ENCODE data around the gene ZRANB1. TPM values are rescaled to one million over a fixed set of nuclear protein-coding genes. Genes with fewer than 3 reads are reported as not detected.

Gene ZRANB1
- total and polyA plus RNA-seq, 10 of the 15 experiments (the other 5 are each of a cell fraction or from before 2014, with no cell fraction given): 1.7 to 11.8 (median 6.2) TPM

GRCh38 chr10:125008689-125009638 lies 67.0 kb downstream of the ZRANB1 start:
- in situ Hi-C loops (cut with MboI) (no loop called here), intact Hi-C loops (cut with micrococcal nuclease; ENCODE audit: unreplicated experiment) (no loop called here)
- SMC1A ChIA-PET (ENCODE audit: uncharacterized antibody, unreplicated experiment): no interaction called here
- Histone ChIP-seq H2AFZ (ENCODE audit: control insufficient read depth, low read depth, low read length) (no peak overlapping the region), H3K27me3 (replicated peaks in 1 of 2; ENCODE audit: control insufficient read depth in 2 of 2, insufficient read depth in 2 of 2, low read length in 1 of 2) (no peaks in the 10 kb centered on the region), H3K4me3 (no peak overlapping the region), H3K9ac (ENCODE audit: control insufficient read depth, insufficient read depth, low read length) (no peak overlapping the region), H3K4me1 (ENCODE audit: control insufficient read depth, insufficient read depth, low read length) (no peaks in the 10 kb centered on the region), H3K79me2 (ENCODE audit: control insufficient read depth, insufficient read depth, low read length) (no peaks in the 10 kb centered on the region), H3K9me3 (replicated peaks; ENCODE audit: control insufficient read depth, insufficient read depth, low read length) (no peaks in the 10 kb centered on the region), H3K36me3 (ENCODE audit: control insufficient read depth in 2 of 2, insufficient read depth in 2 of 2, low read length in 1 of 2) (no peaks in the 10 kb centered on the region), H3K4me2 (ENCODE audit: control insufficient read depth, insufficient read depth) (no peak overlapping the region), H4K20me1 (ENCODE audit: control insufficient read depth, insufficient read depth) (no peaks in the 10 kb centered on the region), H3K27ac (ENCODE audit: control insufficient read depth, insufficient read depth) (no peak overlapping the region)
- 69% methylated on average over 22 of the region's 22 CpGs for WGBS (ENCODE audit: insufficient coverage, insufficient replicate concordance, low lambda C conversion rate, missing lambda C conversion rate)
- POLR2A ChIA-PET: no interaction called here
- no TSS peak for BruUV-seq (replicated peaks)
- no peak for ATAC-seq
- TF ChIP-seq EGR1 (IDR thresholded peaks at IDR 0.05; ENCODE audit: borderline replicate concordance in 1 of 2, low read depth in 2 of 2, low read length in 2 of 2) (no peak), SMAD1 (IDR thresholded peaks at IDR 0.05; ENCODE audit: low read depth, partially characterized antibody) (no peak), EP300 (IDR thresholded peaks at IDR 0.05; ENCODE audit: borderline replicate concordance in 1 of 2, control insufficient read depth in 1 of 2, low read depth in 2 of 2, low read length in 2 of 2) (no peak), NR2C2 (IDR thresholded peaks at IDR 0.05; ENCODE audit: borderline replicate concordance, control insufficient read depth, insufficient read length, low read depth) (no peak), ETV6 (conservative IDR thresholded peaks at IDR 0.05 in 1 of 2, IDR thresholded peaks at IDR 0.05 in 1 of 2; ENCODE audit: borderline replicate concordance in 1 of 2, low read depth in 1 of 2) (no peak), CREB1 (IDR thresholded peaks at IDR 0.05; ENCODE audit: low read depth) (no peak), HCFC1 (IDR thresholded peaks at IDR 0.05; ENCODE audit: low read length) (no peak), GATAD2B (conservative IDR thresholded peaks at IDR 0.05; ENCODE audit: low read depth) (no peak), CHD4 (IDR thresholded peaks at IDR 0.05) (no peak)
- TF ChIP-seq, protein P1, sequence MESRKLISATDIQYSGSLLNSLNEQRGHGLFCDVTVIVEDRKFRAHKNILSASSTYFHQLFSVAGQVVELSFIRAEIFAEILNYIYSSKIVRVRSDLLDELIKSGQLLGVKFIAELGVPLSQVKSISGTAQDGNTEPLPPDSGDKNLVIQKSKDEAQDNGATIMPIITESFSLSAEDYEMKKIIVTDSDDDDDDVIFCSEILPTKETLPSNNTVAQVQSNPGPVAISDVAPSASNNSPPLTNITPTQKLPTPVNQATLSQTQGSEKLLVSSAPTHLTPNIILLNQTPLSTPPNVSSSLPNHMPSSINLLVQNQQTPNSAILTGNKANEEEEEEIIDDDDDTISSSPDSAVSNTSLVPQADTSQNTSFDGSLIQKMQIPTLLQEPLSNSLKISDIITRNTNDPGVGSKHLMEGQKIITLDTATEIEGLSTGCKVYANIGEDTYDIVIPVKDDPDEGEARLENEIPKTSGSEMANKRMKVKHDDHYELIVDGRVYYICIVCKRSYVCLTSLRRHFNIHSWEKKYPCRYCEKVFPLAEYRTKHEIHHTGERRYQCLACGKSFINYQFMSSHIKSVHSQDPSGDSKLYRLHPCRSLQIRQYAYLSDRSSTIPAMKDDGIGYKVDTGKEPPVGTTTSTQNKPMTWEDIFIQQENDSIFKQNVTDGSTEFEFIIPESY (IDR thresholded peaks at IDR 0.05): no peak
- TF ChIP-seq, protein P2, sequence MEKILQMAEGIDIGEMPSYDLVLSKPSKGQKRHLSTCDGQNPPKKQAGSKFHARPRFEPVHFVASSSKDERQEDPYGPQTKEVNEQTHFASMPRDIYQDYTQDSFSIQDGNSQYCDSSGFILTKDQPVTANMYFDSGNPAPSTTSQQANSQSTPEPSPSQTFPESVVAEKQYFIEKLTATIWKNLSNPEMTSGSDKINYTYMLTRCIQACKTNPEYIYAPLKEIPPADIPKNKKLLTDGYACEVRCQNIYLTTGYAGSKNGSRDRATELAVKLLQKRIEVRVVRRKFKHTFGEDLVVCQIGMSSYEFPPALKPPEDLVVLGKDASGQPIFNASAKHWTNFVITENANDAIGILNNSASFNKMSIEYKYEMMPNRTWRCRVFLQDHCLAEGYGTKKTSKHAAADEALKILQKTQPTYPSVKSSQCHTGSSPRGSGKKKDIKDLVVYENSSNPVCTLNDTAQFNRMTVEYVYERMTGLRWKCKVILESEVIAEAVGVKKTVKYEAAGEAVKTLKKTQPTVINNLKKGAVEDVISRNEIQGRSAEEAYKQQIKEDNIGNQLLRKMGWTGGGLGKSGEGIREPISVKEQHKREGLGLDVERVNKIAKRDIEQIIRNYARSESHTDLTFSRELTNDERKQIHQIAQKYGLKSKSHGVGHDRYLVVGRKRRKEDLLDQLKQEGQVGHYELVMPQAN (conservative IDR thresholded peaks at IDR 0.05): no peak
- RAD21 ChIA-PET (ENCODE audit: unreplicated experiment): no interaction called here
- DNase-seq (ENCODE audit: low read depth, low spot score): no peak
- CTCF ChIA-PET: interaction anchor here (1.0 to 1.2 kb wide), 2 partner anchors 9 to 17 kb away, joined by 3 to 6 read pairs; no protein-coding TSS in a partner anchor
- no peak for FAIRE-seq
